GM23248 (cell line): ENCODE data around the gene RHOB.

Experiments
- EZH2 ChIP-seq: fragments of 200-600 bp; sonication (generic); IDR thresholded peaks from 2 replicates; pipeline ENCODE4 v1.6.1; 2018; ENCODE audit warnings: antibody characterized with exemption, mild to moderate bottlenecking; ENCODE audit not compliant: insufficient read depth, poor library complexity, severe bottlenecking
- EZH2phosphoT487 ChIP-seq: fragments of 200-600 bp; sonication (generic); IDR thresholded peaks from 2 replicates; pipeline ENCODE4 v1.6.1; 2018; ENCODE audit warnings: antibody characterized with exemption, moderate library complexity, mild to moderate bottlenecking, low read depth; ENCODE audit not compliant: insufficient read depth

GRCh38 chr2:20425884-20426283, 21.0 kb upstream of the RHOB start:
- no peak for TF ChIP-seq EZH2phosphoT487
- no peak for TF ChIP-seq EZH2
